GM21786 (cell line): ENCODE measurements around the gene RND3.

Experiments used
- ATAC-seq: cut with Tn5 transposase; IDR thresholded peaks from one replicate; pipeline ENCODE4 v1.9.1; 2021; ENCODE audit not compliant: unreplicated experiment

Gene RND3

GRCh38 chr2:150445398-150445797 is 42.1 kb downstream of the RND3 start:
- ATAC-seq, result no peak

- ATAC-seq, result no peak
Measured at GRCh38 chr2:150442484-150442883, 45.0 kb downstream of the RND3 start.

GRCh38 chr2:150441784-150442183 is 45.7 kb downstream of the RND3 start:
- ATAC-seq, result no peak

- no peak for ATAC-seq
Measured at GRCh38 chr2:150441226-150441625, 46.2 kb downstream of the RND3 start.

- no peak for ATAC-seq
Measured at GRCh38 chr2:150438654-150439053, 48.8 kb downstream of the RND3 start.

- ATAC-seq, result no peak
Measured at GRCh38 chr2:150438041-150438440, 49.4 kb downstream of the RND3 start.

- ATAC-seq, result no peak
Measured at GRCh38 chr2:150432312-150432625, 55.2 kb downstream of the RND3 start.

GRCh38 chr2:150431561-150432311 is 55.7 kb downstream of the RND3 start:
- ATAC-seq, result no peak

- ATAC-seq, result no peak
Measured at GRCh38 chr2:150429384-150429961, 58.0 kb downstream of the RND3 start.

GRCh38 chr2:150428641-150429040 is 58.8 kb downstream of the RND3 start:
- ATAC-seq, result no peak

GRCh38 chr2:150427298-150427697 is 60.2 kb downstream of the RND3 start:
- no peak for ATAC-seq

GRCh38 chr2:150426724-150427123 is 60.7 kb downstream of the RND3 start:
- ATAC-seq, result no peak

GRCh38 chr2:150426315-150426714 is 61.2 kb downstream of the RND3 start:
- ATAC-seq, result no peak

GRCh38 chr2:150425121-150425955 is 62.1 kb downstream of the RND3 start:
- no peak for ATAC-seq

GRCh38 chr2:150424406-150424805 is 63.1 kb downstream of the RND3 start:
- ATAC-seq, result no peak

- ATAC-seq, result no peak
Measured at GRCh38 chr2:150421126-150421651, 66.3 kb downstream of the RND3 start.

GRCh38 chr2:150418916-150419315 is 68.6 kb downstream of the RND3 start:
- no peak for ATAC-seq
